Loucy (cell line): ENCODE results near the gene KLF6.

Experiments used
- H2AFZ ChIP-seq: fragments of 200-600 bp; sonication (generic); 2 replicates; pipeline ENCODE4 v1.6.0; 2016; ENCODE audit warnings: antibody characterized with exemption, mild to moderate bottlenecking, low read length, moderate library complexity
- H3F3A ChIP-seq: fragments of 200-600 bp; 2 replicates; pipeline ENCODE4 v1.6.0; 2016; ENCODE audit warnings: antibody characterized with exemption, low read depth, mild to moderate bottlenecking
- H3K27me3 ChIP-seq: fragments of 200-600 bp; sonication (generic); 2 replicates; pipeline ENCODE4 v1.6.1; 2014; ENCODE audit warnings: low read length, mild to moderate bottlenecking; ENCODE audit not compliant: insufficient read depth, poor library complexity, severe bottlenecking
- H3K36me3 ChIP-seq: fragments of 200-600 bp; sonication (generic); 2 replicates; pipeline ENCODE4 v1.6.1; 2016; ENCODE audit warnings: low read length; ENCODE audit not compliant: insufficient read depth
- H3K4me1 ChIP-seq: fragments of 200-600 bp; sonication (generic); 2 replicates; pipeline ENCODE4 v1.5.1; 2014; ENCODE audit warnings: low read length, mild to moderate bottlenecking; ENCODE audit not compliant: insufficient read depth, poor library complexity, severe bottlenecking
- H3K4me2 ChIP-seq: fragments of 200-600 bp; sonication (generic); 2 replicates; pipeline ENCODE4 v1.6.0; 2014; ENCODE audit warnings: antibody characterized with exemption, low read length, low read depth, mild to moderate bottlenecking; ENCODE audit not compliant: poor library complexity, severe bottlenecking
- H3K4me3 ChIP-seq: fragments of 200-600 bp; sonication (generic); 2 replicates; pipeline ENCODE4 v1.5.1; 2014; ENCODE audit warnings: low read length, mild to moderate bottlenecking, mixed read lengths; ENCODE audit not compliant: poor library complexity, severe bottlenecking
- H3K79me2 ChIP-seq: fragments of 200-600 bp; sonication (generic); 2 replicates; pipeline ENCODE4 v1.6.1; 2014; ENCODE audit warnings: low read length; ENCODE audit not compliant: insufficient read depth
- H3K9ac ChIP-seq: fragments of 200-600 bp; sonication (generic); 2 replicates; pipeline ENCODE4 v1.6.0; 2014; ENCODE audit warnings: mild to moderate bottlenecking, low read depth, low read length, moderate library complexity; ENCODE audit not compliant: poor library complexity, severe bottlenecking
- H3K9me2 ChIP-seq: fragments of 200-600 bp; sonication (generic); replicated peaks from 2 replicates; pipeline ENCODE4 v1.6.1; 2016; ENCODE audit warnings: low read depth, low read length, mixed read lengths
- H3K9me3 ChIP-seq: fragments of 200-600 bp; sonication (generic); 2 replicates; pipeline ENCODE4 v1.6.1; 2014; ENCODE audit warnings: mild to moderate bottlenecking, antibody characterized with exemption, low read length, low read depth; ENCODE audit not compliant: insufficient read depth
- H4K20me1 ChIP-seq: fragments of 200-600 bp; sonication (generic); 2 replicates; pipeline ENCODE4 v1.6.0; 2014; ENCODE audit warnings: antibody characterized with exemption, low read length, mild to moderate bottlenecking; ENCODE audit not compliant: insufficient read depth, poor library complexity, severe bottlenecking
- CTCF ChIP-seq: fragments of 200-600 bp; sonication (generic); conservative IDR thresholded peaks from 2 replicates; pipeline ENCODE4 v1.5.1; 2014; ENCODE audit warnings: mild to moderate bottlenecking, antibody characterized with exemption, low read length
- EZH2phosphoT487 ChIP-seq: fragments of 200-600 bp; IDR thresholded peaks from 2 replicates; pipeline ENCODE4 v1.6.1; 2018; ENCODE audit warnings: antibody characterized with exemption, mild to moderate bottlenecking, moderate library complexity, borderline replicate concordance

The KLF6 gene

GRCh38 chr10:3769556-3769955, 15.5 kb downstream of the KLF6 start:
- Histone ChIP-seq H3F3A (no peaks in the 10 kb centered on the region), H2AFZ (no peak overlapping the region), H3K4me3 (no peak overlapping the region), H3K9ac (no peak overlapping the region), H3K79me2 (no peaks in the 10 kb centered on the region), H3K4me2 (no peak overlapping the region), H3K36me3 (no peaks in the 10 kb centered on the region), H3K4me1 (peaks cover 12% of the 10 kb centered on the region), H3K9me3 (no peaks in the 10 kb centered on the region), H4K20me1 (no peaks in the 10 kb centered on the region), H3K27me3 (no peaks in the 10 kb centered on the region), H3K9me2 (no peaks in the 10 kb centered on the region)
- no peak for TF ChIP-seq EZH2phosphoT487
- TF ChIP-seq CTCF = no peak

- Histone ChIP-seq H3K4me2 (no peak overlapping the region), H3K4me1 (peaks cover 13% of the 10 kb centered on the region), H3K4me3 (no peak overlapping the region), H3K9me3 (no peaks in the 10 kb centered on the region), H3K9me2 (no peaks in the 10 kb centered on the region), H4K20me1 (no peaks in the 10 kb centered on the region), H3K79me2 (no peaks in the 10 kb centered on the region), H3K27me3 (no peaks in the 10 kb centered on the region), H3F3A (no peaks in the 10 kb centered on the region), H2AFZ (no peak overlapping the region), H3K9ac (no peak overlapping the region), H3K36me3 (no peaks in the 10 kb centered on the region)
- TF ChIP-seq CTCF = no peak
- TF ChIP-seq EZH2phosphoT487 = no peak
Measured at GRCh38 chr10:3766046-3766756, 18.8 kb downstream of the KLF6 start.

- Histone ChIP-seq H3K4me2 (peak overlapping the region; percentile 43), H3K79me2 (no peaks in the 10 kb centered on the region), H3K27me3 (no peaks in the 10 kb centered on the region), H2AFZ (no peak overlapping the region), H3K4me3 (peak overlapping the region; percentile 27), H3K9me2 (no peaks in the 10 kb centered on the region), H3K9me3 (no peaks in the 10 kb centered on the region), H3K36me3 (no peaks in the 10 kb centered on the region), H3F3A (no peaks in the 10 kb centered on the region), H4K20me1 (no peaks in the 10 kb centered on the region), H3K9ac (no peak overlapping the region), H3K4me1 (peaks cover 13% of the 10 kb centered on the region)
- TF ChIP-seq CTCF (no peak), EZH2phosphoT487 (no peak)
Measured at GRCh38 chr10:3765146-3765545, 19.9 kb downstream of the KLF6 start.
